Duodenal mucosa (tissue), 2 donors: ENCODE measurements around the gene MTIF3.
"Not testable (repeated sequence)": the region's sequence is repeated elsewhere in the genome, so short reads cannot be mapped to it uniquely, and the experiment has no call there.

Experiments used
- H3K27ac ChIP-seq: one replicate; pipeline ENCODE4 v1.7.0; 2013; ENCODE audit warnings: low read depth, low read length
- H3K27me3 ChIP-seq, 2 donors: one replicate each; pipeline ENCODE4 v1.7.0; 2013; ENCODE audit warnings: low read length in 2 of 2, control low read depth in 1 of 2; ENCODE audit not compliant: insufficient read depth in 2 of 2, control insufficient read depth in 1 of 2
- H3K36me3 ChIP-seq, 2 donors: one replicate each; pipeline ENCODE4 v1.7.0; 2013; ENCODE audit warnings: low read length in 2 of 2, control low read depth in 1 of 2; ENCODE audit not compliant: insufficient read depth in 2 of 2, control insufficient read depth in 1 of 2
- H3K4me1 ChIP-seq, 2 donors: one replicate each; pipeline ENCODE4 v1.7.0; 2013; ENCODE audit warnings: low read length in 2 of 2, control low read depth in 1 of 2; ENCODE audit not compliant: insufficient read depth in 2 of 2, control insufficient read depth in 1 of 2
- H3K4me3 ChIP-seq, 2 donors: one replicate each; pipeline ENCODE4 v1.7.0; 2013; ENCODE audit warnings: low read length in 2 of 2, low read depth in 1 of 2
- H3K9ac ChIP-seq, 2 donors: one replicate each; pipeline ENCODE4 v1.7.0; 2013; ENCODE audit warnings: low read length in 2 of 2, low read depth in 1 of 2
- H3K9me3 ChIP-seq, 2 donors: one replicate each; pipeline ENCODE4 v1.7.0; 2013; ENCODE audit warnings: low read length in 2 of 2, control low read depth in 1 of 2; ENCODE audit not compliant: control insufficient read depth in 1 of 2

MTIF3 gene

GRCh38 chr13:27400405-27400804 is 50.0 kb downstream of the MTIF3 start:
- not testable (repeated sequence) for H3K4me3 ChIP-seq, H3K27me3 ChIP-seq, H3K27ac ChIP-seq, H3K9me3 ChIP-seq, H3K36me3 ChIP-seq, H3K9ac ChIP-seq
- peaks cover 36 to 52% of the 10 kb centered on the region in 2 donors for H3K4me1 ChIP-seq

GRCh38 chr13:27398360-27398759 is 52.0 kb downstream of the MTIF3 start:
- Histone ChIP-seq H3K4me3 (no peak overlapping the region), H3K9ac (no peak overlapping the region), H3K36me3 (no peaks in the 10 kb centered on the region), H3K27ac (no peak overlapping the region), H3K9me3 (no peaks in the 10 kb centered on the region), H3K27me3 (no peaks in the 10 kb centered on the region), H3K4me1 (peaks cover 15 to 32% of the 10 kb centered on the region in 2 donors)

DNA sequence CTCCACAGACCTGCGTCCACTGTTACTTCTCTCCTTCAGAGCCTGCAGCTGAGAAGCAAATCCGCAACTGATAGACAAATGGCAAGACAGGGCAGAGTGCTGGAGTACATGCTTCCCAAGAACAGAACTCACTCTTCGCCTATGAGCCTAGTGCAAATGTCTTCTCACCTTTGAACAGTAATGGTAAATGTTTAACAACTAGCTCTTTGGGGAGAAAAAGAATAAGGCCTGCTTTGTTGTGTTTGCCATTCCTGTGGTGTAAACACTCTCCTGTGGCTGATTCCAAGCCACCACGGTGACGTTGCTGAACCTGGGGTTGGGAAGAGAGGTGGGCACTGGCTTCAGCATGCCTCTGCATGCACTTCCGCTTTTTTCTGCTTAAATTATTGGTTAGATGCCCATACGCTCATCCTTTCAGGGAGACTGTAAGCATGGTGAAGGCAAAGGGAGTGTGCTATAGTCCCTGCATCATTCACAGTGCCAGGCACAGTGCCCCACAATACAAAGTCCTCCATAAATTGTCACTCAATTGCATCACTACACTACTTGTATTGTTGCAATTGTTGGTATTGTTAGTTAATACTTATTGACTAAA is 54.0 kb downstream of the MTIF3 start:
- no peak overlapping the region for H3K4me3 ChIP-seq
- no peaks in the 10 kb centered on the region for H3K9me3 ChIP-seq
- no peaks in the 10 kb centered on the region for H3K36me3 ChIP-seq
- H3K27me3 ChIP-seq: no peaks in the 10 kb centered on the region
- no peak overlapping the region for H3K9ac ChIP-seq
- H3K4me1 ChIP-seq: peaks cover 6 to 14% of the 10 kb centered on the region in 2 donors
- no peak overlapping the region for H3K27ac ChIP-seq

GRCh38 chr13:27395007-27395510 is 55.3 kb downstream of the MTIF3 start:
- no peaks in the 10 kb centered on the region for H3K36me3 ChIP-seq
- no peak overlapping the region for H3K9ac ChIP-seq
- no peak overlapping the region for H3K4me3 ChIP-seq
- H3K27ac ChIP-seq: no peak overlapping the region
- no peaks in the 10 kb centered on the region for H3K9me3 ChIP-seq
- H3K4me1 ChIP-seq: peaks cover 3 to 6% of the 10 kb centered on the region in 2 donors
- H3K27me3 ChIP-seq: no peaks in the 10 kb centered on the region

- peaks cover 3 to 6% of the 10 kb centered on the region in 2 donors for H3K4me1 ChIP-seq
- H3K4me3 ChIP-seq: no peak overlapping the region
- H3K9ac ChIP-seq: no peak overlapping the region
- no peaks in the 10 kb centered on the region for H3K27me3 ChIP-seq
- H3K36me3 ChIP-seq: no peaks in the 10 kb centered on the region
- H3K9me3 ChIP-seq: no peaks in the 10 kb centered on the region
- no peak overlapping the region for H3K27ac ChIP-seq
These were observed 57.3 kb downstream of the MTIF3 start for GRCh38 chr13:27393101-27393500.

- Histone ChIP-seq H3K27ac (no peak overlapping the region), H3K9ac (no peak overlapping the region), H3K9me3 (no peaks in the 10 kb centered on the region), H3K4me1 (peaks cover 3 to 6% of the 10 kb centered on the region in 2 donors), H3K36me3 (no peaks in the 10 kb centered on the region), H3K4me3 (no peak overlapping the region), H3K27me3 (no peaks in the 10 kb centered on the region)
These were observed 58.9 kb downstream of the MTIF3 start for GRCh38 chr13:27391471-27391870.

DNA sequence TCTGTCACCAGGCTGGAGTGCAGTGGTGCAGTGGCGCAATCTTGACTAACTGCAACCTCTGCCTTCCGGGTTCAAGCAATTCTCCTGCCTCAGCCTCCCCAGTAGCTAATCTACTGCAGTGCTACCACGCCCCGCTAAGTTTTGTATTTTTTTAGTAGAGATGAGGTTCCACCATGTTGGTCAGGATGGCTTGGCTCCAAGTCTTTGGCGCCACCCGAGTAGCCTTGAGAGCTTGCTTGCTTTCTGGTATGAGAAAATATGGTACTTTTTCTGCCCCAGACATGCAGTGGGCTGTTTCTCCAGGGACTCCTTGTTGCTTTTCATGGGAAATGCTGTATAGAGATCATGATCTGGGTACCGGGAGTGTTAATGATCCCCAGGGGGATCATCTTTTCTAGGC is 60.5 kb downstream of the MTIF3 start:
- Histone ChIP-seq H3K9me3 (no peaks in the 10 kb centered on the region), H3K36me3 (no peaks in the 10 kb centered on the region), H3K27ac (no peak overlapping the region), H3K4me3 (no peak overlapping the region), H3K9ac (no peak overlapping the region), H3K27me3 (no peaks in the 10 kb centered on the region), H3K4me1 (no peaks in the 10 kb centered on the region)

- Histone ChIP-seq H3K27me3 (no peaks in the 10 kb centered on the region), H3K4me1 (no peaks in the 10 kb centered on the region), H3K9me3 (no peaks in the 10 kb centered on the region), H3K4me3 (no peak overlapping the region), H3K36me3 (no peaks in the 10 kb centered on the region), H3K27ac (no peak overlapping the region), H3K9ac (no peak overlapping the region)
These were observed 62.1 kb downstream of the MTIF3 start for GRCh38 chr13:27388241-27388640.
